Stimulated activated CD8-positive, alpha-beta memory T cell treated with anti-CD3 and anti-CD28 coated beads, Interleukin-7, amount 100 ng/mL, for 24 hours (primary cell): Measurements from ENCODE around the gene ASTL.
"Not testable (repeated sequence)": the region's sequence is repeated elsewhere in the genome, so short reads cannot be mapped to it uniquely, and the experiment has no call there.

Source experiments
- DNase-seq: peaks from one replicate; pipeline ENCODE4 v3.0.0-alpha.2; 2020; ENCODE audit warnings: low read depth

The ASTL gene

GRCh38 chr2:96146153-96146880 lies 8.0 kb upstream of the ASTL start:
- DNase-seq: peak; percentile 78

GRCh38 chr2:96145848-96146152 lies 7.5 kb upstream of the ASTL start:
- DNase-seq: no peak

GRCh38 chr2:96145036-96145847 lies 6.9 kb upstream of the ASTL start, which contains the start of gene DUSP2:
DUSP2 (minus strand) TSS chr2:96145440; CDS start chr2:96145354, 86 bp downstream.
- peak; percentile 82 for DNase-seq

GRCh38 chr2:96144481-96145035 lies 6.3 kb upstream of the ASTL start:
- DNase-seq: no peak

GRCh38 chr2:96143848-96144480 lies 5.7 kb upstream of the ASTL start:
- DNase-seq: no peak

- no peak for DNase-seq
Measured at GRCh38 chr2:96143231-96143847, 5.0 kb upstream of the ASTL start.

GRCh38 chr2:96142217-96143113 lies 4.2 kb upstream of the ASTL start:
- no peak for DNase-seq

GRCh38 chr2:96141624-96141967 lies 3.3 kb upstream of the ASTL start:
- DNase-seq: not testable (repeated sequence)

GRCh38 chr2:96140941-96141623 lies 2.8 kb upstream of the ASTL start:
- no peak for DNase-seq

GRCh38 chr2:96139181-96139758 lies 968 bp upstream of the ASTL start:
- DNase-seq: no peak

GRCh38 chr2:96137321-96138178 lies 752 bp downstream of the ASTL start:
- DNase-seq: no peak

- DNase-seq: no peak
Measured at GRCh38 chr2:96136129-96136720, 2.1 kb downstream of the ASTL start.

- DNase-seq: no peak
Measured at GRCh38 chr2:96135621-96136020, 2.7 kb downstream of the ASTL start.

- DNase-seq: no peak
Measured at GRCh38 chr2:96135171-96135570, 3.1 kb downstream of the ASTL start.

GRCh38 chr2:96134421-96134820 lies 3.9 kb downstream of the ASTL start:
- DNase-seq: no peak

- no peak for DNase-seq
Measured at GRCh38 chr2:96131813-96132745, 6.2 kb downstream of the ASTL start.

- DNase-seq: no peak
Measured at GRCh38 chr2:96131152-96131812, 7.0 kb downstream of the ASTL start.
